ENCODE results near the gene NFS1.

- TF ChIP-seq, protein P1, sequence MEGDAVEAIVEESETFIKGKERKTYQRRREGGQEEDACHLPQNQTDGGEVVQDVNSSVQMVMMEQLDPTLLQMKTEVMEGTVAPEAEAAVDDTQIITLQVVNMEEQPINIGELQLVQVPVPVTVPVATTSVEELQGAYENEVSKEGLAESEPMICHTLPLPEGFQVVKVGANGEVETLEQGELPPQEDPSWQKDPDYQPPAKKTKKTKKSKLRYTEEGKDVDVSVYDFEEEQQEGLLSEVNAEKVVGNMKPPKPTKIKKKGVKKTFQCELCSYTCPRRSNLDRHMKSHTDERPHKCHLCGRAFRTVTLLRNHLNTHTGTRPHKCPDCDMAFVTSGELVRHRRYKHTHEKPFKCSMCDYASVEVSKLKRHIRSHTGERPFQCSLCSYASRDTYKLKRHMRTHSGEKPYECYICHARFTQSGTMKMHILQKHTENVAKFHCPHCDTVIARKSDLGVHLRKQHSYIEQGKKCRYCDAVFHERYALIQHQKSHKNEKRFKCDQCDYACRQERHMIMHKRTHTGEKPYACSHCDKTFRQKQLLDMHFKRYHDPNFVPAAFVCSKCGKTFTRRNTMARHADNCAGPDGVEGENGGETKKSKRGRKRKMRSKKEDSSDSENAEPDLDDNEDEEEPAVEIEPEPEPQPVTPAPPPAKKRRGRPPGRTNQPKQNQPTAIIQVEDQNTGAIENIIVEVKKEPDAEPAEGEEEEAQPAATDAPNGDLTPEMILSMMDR (IDR thresholded peaks at IDR 0.05; ENCODE audit: borderline replicate concordance, extremely low read depth, low read length, poor library complexity, severe bottlenecking) = no peak
- TF ChIP-seq EZH2 (IDR thresholded peaks at IDR 0.05; ENCODE audit: borderline replicate concordance, low read depth, low read length, severe bottlenecking) = no peak
Measured at GRCh38 chr20:35738410-35739179, 39.4 kb upstream of the NFS1 start.

Data from DND-41 (cell line).